ENCODE data around the gene VEGFA.

GRCh38 chr6:43747784-43748183 is 22.2 kb upstream of the VEGFA start:
- TF ChIP-seq CTCF (IDR thresholded peaks at IDR 0.05; ENCODE audit: low read depth, low read length) = no peak
- TF ChIP-seq EZH2phosphoT487 (IDR thresholded peaks at IDR 0.05; ENCODE audit: low read depth) = no peak

Measured in OCI-LY3 (cell line).